ENCODE data around the gene FANCI.

The FANCI gene

GRCh38 chr15:89307046-89307587 lies 63.3 kb downstream of the FANCI start:
- DNase-seq (ENCODE audit: low read depth) = no peak

- no peak for DNase-seq (ENCODE audit: low read depth)
These were observed 64.0 kb downstream of the FANCI start for GRCh38 chr15:89307791-89308190.

GRCh38 chr15:89308236-89308635 lies 64.5 kb downstream of the FANCI start:
- DNase-seq (ENCODE audit: low read depth) = no peak

- DNase-seq (ENCODE audit: low read depth) = no peak
These were observed 66.2 kb downstream of the FANCI start for GRCh38 chr15:89309993-89310392.

- no peak for DNase-seq (ENCODE audit: low read depth)
These were observed 71.7 kb downstream of the FANCI start for GRCh38 chr15:89315375-89315929.

GRCh38 chr15:89316504-89316903 lies 72.7 kb downstream of the FANCI start:
- no peak for DNase-seq (ENCODE audit: low read depth)

GRCh38 chr15:89317186-89317720 lies 73.5 kb downstream of the FANCI start:
- DNase-seq (ENCODE audit: low read depth) = no peak

GRCh38 chr15:89319678-89320077 lies 75.9 kb downstream of the FANCI start:
- DNase-seq (ENCODE audit: low read depth) = no peak

- DNase-seq (ENCODE audit: low read depth) = no peak
These were observed 76.4 kb downstream of the FANCI start for GRCh38 chr15:89320200-89320599.

- no peak for DNase-seq (ENCODE audit: low read depth)
These were observed 78.0 kb downstream of the FANCI start for GRCh38 chr15:89321521-89322410.

- no peak for DNase-seq (ENCODE audit: low read depth)
These were observed 79.0 kb downstream of the FANCI start for GRCh38 chr15:89322822-89323221.

GRCh38 chr15:89323825-89324224 lies 80.0 kb downstream of the FANCI start:
- no peak for DNase-seq (ENCODE audit: low read depth)

GRCh38 chr15:89325039-89325803 lies 81.4 kb downstream of the FANCI start:
- no peak for DNase-seq (ENCODE audit: low read depth)

- DNase-seq (ENCODE audit: low read depth) = no peak
These were observed 82.5 kb downstream of the FANCI start for GRCh38 chr15:89326316-89326715.

GRCh38 chr15:89327113-89327512 lies 83.3 kb downstream of the FANCI start:
- no peak for DNase-seq (ENCODE audit: low read depth)

GRCh38 chr15:89328398-89329254 lies 84.8 kb downstream of the FANCI start:
- DNase-seq (ENCODE audit: low read depth) = no peak

- peak; percentile 17 for DNase-seq (ENCODE audit: low read depth)
These were observed 85.7 kb downstream of the FANCI start for GRCh38 chr15:89329329-89330084.

GRCh38 chr15:89330119-89330518 lies 86.3 kb downstream of the FANCI start:
- DNase-seq (ENCODE audit: low read depth) = no peak

- DNase-seq (ENCODE audit: low read depth) = no peak
These were observed 87.3 kb downstream of the FANCI start for GRCh38 chr15:89330881-89331595.

- no peak for DNase-seq (ENCODE audit: low read depth)
These were observed 88.7 kb downstream of the FANCI start for GRCh38 chr15:89332446-89332845.
